Activated naive CD8-positive, alpha-beta T cell (primary cell): ENCODE measurements around the gene EML6.
"Not testable (repeated sequence)": the region's sequence is repeated elsewhere in the genome, so short reads cannot be mapped to it uniquely, and the experiment has no call there.

Source experiments
- H3K27ac Mint-ChIP-seq: one replicate; pipeline ENCODE4 v1.8.0; 2021; ENCODE audit warnings: mixed read lengths
- H3K27me3 Mint-ChIP-seq: one replicate; pipeline ENCODE4 v1.8.0; 2021; ENCODE audit warnings: mixed read lengths
- H3K36me3 Mint-ChIP-seq: one replicate; pipeline ENCODE4 v1.8.0; 2021; ENCODE audit warnings: mixed read lengths
- H3K4me1 Mint-ChIP-seq: one replicate; pipeline ENCODE4 v1.8.0; 2021; ENCODE audit warnings: low read depth, mixed read lengths
- H3K4me3 Mint-ChIP-seq: one replicate; pipeline ENCODE4 v1.8.0; 2021; ENCODE audit warnings: mild to moderate bottlenecking, mixed read lengths
- H3K9me3 Mint-ChIP-seq: one replicate; pipeline ENCODE4 v1.8.0; 2021; ENCODE audit warnings: low read depth, mixed read lengths

Gene EML6

DNA sequence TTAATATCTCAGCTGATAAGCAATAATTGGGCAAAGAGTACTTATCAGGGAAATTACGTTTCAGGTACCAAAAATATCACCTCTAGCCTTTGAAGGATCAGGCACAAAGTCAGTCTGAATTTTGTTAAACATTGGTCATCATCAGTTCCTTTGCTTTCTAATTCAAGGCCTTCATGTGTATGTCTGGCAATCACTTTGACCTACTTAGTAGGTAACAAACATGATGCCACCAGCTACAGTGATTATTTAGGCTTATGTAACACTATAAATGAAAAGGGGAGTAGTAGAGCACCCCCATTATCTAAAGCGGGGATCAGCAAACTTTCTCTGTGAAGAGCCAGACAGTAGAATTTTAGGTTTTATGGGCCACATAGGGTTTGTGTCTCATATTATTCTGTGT lies 251.7 kb downstream of the EML6 start:
- H3K36me3 Mint-ChIP-seq: peaks cover 9% of the 10 kb centered on the region
- H3K4me3 Mint-ChIP-seq: no peak overlapping the region
- H3K9me3 Mint-ChIP-seq: no peaks in the 10 kb centered on the region
- no peak overlapping the region for H3K27ac Mint-ChIP-seq
- H3K27me3 Mint-ChIP-seq: no peaks in the 10 kb centered on the region
- peaks cover 26% of the 10 kb centered on the region for H3K4me1 Mint-ChIP-seq

DNA sequence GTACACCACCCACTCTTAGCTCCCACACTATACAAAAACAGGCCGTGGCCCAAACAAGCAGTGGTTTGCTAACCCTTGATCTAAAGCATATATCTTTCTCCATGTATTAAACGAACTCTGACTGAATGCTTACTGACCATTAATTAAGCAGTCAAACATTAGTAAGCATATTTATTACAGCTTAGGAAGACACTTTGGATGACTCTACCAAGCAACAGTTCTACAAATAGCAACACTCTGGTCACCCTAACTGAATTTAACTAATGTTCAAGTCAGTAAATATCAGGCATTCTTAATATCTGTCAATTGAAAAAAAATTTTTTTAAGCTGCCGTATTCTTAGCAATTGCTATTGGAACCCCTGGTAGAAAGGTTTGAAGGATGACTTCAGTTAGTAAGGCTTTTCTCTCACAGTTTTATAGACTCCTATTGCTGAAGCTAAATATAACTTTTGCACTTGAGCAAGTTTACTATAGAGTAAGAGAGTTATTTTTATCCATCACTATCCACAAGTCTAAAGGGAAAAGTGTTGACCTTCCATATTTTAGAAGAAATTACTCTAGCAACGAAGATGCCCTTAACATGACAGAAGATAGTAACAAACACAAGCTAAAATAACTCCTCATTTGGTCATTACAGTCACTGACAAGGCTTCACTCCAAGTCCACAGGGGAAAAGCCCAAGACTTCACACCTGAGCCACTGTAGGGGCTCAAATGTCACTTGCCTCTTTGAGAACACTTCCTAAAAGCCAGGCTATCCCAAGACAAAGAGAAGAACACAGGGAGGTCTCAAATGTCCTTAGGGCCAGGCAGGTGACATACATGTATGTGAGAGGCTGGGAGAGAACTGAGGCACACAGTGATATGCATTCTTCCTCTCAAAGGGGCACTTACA lies 252.4 kb downstream of the EML6 start:
- H3K9me3 Mint-ChIP-seq: no peaks in the 10 kb centered on the region
- H3K27me3 Mint-ChIP-seq: no peaks in the 10 kb centered on the region
- H3K4me3 Mint-ChIP-seq: no peak overlapping the region
- peaks cover 12% of the 10 kb centered on the region for H3K36me3 Mint-ChIP-seq
- peaks cover 33% of the 10 kb centered on the region for H3K4me1 Mint-ChIP-seq
- peak overlapping the region; percentile 67 for H3K27ac Mint-ChIP-seq

DNA sequence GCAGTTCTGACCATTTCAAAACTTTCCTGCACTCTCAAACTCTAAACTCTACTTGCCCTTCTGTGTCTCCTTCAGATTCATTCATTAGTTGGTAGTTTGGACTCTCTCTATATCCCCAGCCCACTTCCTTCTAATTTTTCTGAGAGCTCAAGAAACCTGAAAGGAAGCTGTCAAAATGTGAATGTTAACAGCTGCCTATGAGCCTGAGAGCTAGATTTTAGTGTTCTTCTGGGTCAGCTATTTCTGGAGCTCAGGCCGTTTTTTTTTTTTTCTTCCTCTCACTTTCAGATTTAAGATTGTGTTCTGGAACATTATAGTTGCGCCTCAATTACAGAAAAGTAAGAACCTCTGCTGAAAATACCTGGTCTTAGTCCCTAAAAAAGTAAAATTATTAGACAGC lies 253.7 kb downstream of the EML6 start:
- Mint-ChIP-seq H3K27me3 (no peaks in the 10 kb centered on the region), H3K27ac (peak overlapping the region; percentile 17), H3K4me1 (peaks cover 37% of the 10 kb centered on the region), H3K36me3 (peaks cover 15% of the 10 kb centered on the region), H3K9me3 (no peaks in the 10 kb centered on the region), H3K4me3 (no peak overlapping the region)

DNA sequence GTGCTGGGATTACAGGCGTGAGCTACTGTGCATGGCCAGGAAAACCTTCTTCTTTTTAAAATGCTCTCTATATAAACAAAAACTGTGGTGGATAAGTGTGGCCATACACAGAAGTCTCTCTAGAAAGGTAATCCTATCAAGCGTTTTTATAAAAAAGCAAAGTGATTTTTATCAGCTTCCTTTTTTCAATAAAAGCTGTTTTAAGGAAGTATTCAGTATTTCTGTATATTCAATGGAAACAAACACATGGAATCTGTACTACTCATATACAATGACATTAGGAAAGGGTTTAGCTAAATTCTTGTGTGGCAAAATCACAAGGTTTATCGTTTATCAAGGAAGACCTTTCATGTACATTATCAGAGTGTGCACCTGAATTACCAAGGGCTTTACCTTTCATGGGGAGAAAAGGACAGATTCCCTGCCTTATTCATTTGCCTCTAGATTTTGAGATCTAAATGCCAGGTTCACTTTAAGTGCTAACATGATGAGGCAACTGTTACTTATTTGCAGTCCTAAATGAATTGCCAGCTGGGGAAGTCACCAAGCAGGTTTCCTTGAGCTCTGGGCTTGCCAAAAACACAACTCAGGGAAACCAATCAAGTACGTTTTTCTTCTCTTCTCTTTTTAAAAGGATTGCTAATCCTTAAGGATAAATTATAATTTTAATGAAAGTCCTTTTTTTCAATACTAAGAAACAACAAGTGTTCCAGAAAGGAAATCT lies 256.0 kb downstream of the EML6 start:
- Mint-ChIP-seq H3K9me3 (no peaks in the 10 kb centered on the region), H3K4me1 (peaks cover 47% of the 10 kb centered on the region), H3K36me3 (peaks cover 13% of the 10 kb centered on the region), H3K27me3 (no peaks in the 10 kb centered on the region), H3K27ac (peak overlapping the region; percentile 61), H3K4me3 (no peak overlapping the region)

DNA sequence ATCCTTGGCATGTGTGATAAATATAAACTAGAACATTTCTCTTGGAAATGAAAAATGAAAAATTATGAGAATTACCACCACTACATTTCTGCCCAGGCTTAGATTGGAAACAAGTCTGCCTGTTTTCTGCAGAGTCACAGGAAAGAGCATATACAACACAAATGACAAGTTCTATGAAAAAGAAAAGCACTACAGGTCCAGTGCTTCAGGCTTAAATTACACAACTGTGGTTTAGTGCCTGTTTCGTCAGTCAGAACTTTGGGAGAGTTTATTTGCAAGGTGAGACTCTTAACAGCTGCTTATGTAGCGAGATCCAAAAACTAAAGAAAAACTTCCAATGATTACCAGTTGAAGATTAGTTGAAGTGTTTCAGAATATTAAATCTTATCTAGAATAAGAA lies 257.9 kb downstream of the EML6 start:
- Mint-ChIP-seq H3K4me3 (no peak overlapping the region), H3K4me1 (peaks cover 47% of the 10 kb centered on the region), H3K27ac (peak overlapping the region; percentile 50), H3K9me3 (no peaks in the 10 kb centered on the region), H3K36me3 (peaks cover 18% of the 10 kb centered on the region), H3K27me3 (no peaks in the 10 kb centered on the region)

DNA sequence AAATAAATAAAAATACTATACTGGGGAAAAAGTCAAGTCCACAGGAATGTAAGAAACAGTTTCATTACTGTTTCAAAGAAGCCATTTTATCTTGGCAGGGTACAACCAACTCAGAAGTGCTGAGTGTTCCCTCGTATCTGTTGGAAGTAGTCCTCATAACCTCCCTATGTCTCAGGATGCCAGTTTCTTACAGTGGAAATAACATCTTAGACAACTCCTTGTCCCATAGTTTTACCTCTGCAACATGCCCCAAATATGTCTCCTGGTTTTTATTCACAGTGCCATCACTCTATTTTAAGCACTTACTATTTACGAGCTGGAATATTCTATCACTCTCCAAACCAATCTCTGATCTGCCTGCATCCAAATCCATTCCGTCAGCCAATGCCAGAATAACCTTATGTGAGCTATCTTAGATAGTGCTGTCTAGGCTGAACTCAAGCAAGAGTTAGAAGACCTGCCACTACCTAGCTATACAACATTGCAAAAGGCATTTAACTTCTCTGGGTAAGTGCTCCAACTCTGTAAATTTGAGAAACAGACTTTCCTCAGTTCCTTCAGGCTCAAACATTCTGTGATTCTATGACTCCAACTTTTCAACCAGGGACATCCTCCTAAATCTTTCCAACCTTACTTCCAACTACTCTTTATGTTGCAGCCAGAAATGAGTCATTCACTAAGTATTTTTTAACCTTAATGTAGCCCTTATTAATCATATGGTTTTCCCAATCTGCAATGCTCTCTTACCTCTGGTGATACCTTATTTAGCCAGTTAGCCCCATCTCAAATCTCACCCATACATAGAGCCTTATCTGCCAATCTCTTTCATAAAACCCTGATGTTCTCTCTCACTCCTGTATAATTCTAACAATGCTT lies 260.1 kb downstream of the EML6 start:
- peaks cover 17% of the 10 kb centered on the region for H3K36me3 Mint-ChIP-seq
- no peak overlapping the region for H3K4me3 Mint-ChIP-seq
- no peaks in the 10 kb centered on the region for H3K27me3 Mint-ChIP-seq
- peak overlapping the region; percentile 54 for H3K27ac Mint-ChIP-seq
- H3K4me1 Mint-ChIP-seq: peaks cover 47% of the 10 kb centered on the region
- no peaks in the 10 kb centered on the region for H3K9me3 Mint-ChIP-seq

DNA sequence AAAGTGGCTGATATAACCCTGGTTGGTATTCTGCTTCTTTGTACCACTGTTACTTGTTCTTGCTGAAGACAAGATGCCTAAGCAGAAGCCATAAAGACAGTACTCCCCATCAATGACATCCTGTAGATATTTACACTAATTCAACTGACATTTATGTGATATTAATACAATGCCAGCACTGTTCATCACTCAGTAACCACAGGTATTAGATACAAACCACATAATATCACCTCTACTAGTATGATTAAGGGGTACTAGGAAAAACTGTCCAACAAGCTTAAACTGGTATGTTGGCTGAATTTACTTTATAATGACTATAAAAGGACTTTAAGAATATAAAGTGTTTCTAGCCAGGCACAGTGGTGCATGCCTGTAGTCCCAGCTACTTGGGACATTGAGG lies 261.0 kb downstream of the EML6 start:
- no peak overlapping the region for H3K27ac Mint-ChIP-seq
- H3K27me3 Mint-ChIP-seq: no peaks in the 10 kb centered on the region
- no peaks in the 10 kb centered on the region for H3K9me3 Mint-ChIP-seq
- H3K4me3 Mint-ChIP-seq: no peak overlapping the region
- H3K36me3 Mint-ChIP-seq: peaks cover 17% of the 10 kb centered on the region
- H3K4me1 Mint-ChIP-seq: peaks cover 50% of the 10 kb centered on the region

DNA sequence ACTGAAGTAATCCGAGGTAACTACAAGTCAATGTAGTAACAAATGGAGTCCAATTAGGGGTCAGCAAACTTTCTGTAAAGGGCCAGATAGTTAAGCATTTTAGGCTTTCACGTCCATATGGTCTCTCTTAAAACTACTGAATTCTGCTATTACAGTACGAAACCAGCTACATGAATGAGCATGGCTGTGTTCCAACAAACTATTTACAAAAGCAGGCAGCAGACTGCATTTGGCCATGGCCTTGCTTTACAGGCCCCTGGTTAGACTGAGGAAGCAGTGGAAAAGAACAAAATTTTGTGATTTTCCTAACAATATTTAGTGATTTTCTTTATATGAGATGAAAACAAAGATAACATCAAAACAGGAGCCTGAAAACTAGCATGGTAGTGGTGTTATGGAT lies 262.8 kb downstream of the EML6 start:
- H3K9me3 Mint-ChIP-seq: no peaks in the 10 kb centered on the region
- peaks cover 49% of the 10 kb centered on the region for H3K4me1 Mint-ChIP-seq
- H3K27me3 Mint-ChIP-seq: no peaks in the 10 kb centered on the region
- no peak overlapping the region for H3K4me3 Mint-ChIP-seq
- no peak overlapping the region for H3K27ac Mint-ChIP-seq
- peaks cover 13% of the 10 kb centered on the region for H3K36me3 Mint-ChIP-seq

DNA sequence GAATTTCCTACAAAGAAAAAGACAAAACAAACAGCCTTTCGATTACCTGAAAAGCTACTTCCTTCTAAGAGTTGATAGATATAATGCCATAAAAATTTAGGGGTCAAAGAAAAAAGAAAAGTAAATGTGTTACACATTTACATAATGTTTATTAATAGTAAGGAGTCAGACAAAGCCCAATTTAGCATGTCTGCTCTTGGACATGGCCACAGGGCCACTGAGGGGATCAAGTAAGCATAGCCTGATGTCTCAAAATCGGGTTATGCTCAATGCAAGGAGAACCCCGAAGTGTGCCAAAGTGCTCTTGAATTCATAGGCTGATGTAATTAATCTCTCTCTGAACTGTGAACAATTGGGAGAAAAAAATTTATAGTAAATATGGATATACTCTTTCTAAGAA lies 265.1 kb downstream of the EML6 start:
- Mint-ChIP-seq H3K36me3 (peaks cover 10% of the 10 kb centered on the region), H3K4me1 (peaks cover 61% of the 10 kb centered on the region), H3K4me3 (no peak overlapping the region), H3K9me3 (no peaks in the 10 kb centered on the region), H3K27me3 (no peaks in the 10 kb centered on the region), H3K27ac (no peak overlapping the region)

DNA sequence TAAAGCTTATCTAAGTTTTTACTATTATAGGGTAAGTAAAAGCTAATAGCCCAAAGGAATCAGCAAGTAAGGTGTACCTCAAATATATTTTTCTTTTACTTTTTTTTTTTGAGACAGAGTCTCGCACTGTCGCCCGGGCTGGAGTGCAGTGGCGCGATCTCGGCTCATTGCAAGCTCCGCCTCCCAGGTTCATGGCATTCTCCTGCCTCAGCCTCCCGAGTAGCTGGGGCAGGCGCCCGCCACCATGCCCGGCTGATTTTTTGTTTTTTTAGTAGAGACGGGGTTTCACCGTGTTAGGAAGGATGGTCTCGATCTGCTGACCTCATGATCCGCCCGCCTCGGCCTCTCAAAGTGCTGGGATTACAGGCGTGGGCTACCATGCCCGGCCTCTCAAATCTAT lies 267.2 kb downstream of the EML6 start:
- H3K4me3 Mint-ChIP-seq, H3K9me3 Mint-ChIP-seq, H3K36me3 Mint-ChIP-seq, H3K27me3 Mint-ChIP-seq, H3K27ac Mint-ChIP-seq: not testable (repeated sequence)
- peaks cover 67% of the 10 kb centered on the region for H3K4me1 Mint-ChIP-seq

DNA sequence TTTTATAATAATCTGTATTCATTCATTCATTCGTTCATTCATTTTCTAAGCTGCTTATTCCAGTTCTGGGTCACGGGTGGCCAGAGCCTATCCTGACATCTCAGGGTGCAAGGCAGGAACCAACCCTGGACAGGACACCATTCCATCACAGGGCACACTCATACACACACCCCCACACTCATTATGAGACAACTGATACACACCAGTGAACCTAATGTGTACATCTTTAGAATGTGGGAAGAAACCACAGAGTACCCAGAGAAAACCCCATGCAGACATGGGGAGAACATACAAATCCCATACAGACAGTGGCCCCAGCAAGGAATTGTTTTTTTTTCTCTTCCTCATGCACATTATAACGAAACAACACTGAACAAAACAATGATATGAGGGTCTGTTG lies 272.1 kb downstream of the EML6 start:
- Mint-ChIP-seq H3K9me3 (no peaks in the 10 kb centered on the region), H3K27ac (peak overlapping the region; percentile 41), H3K4me3 (no peak overlapping the region), H3K4me1 (peaks cover 79% of the 10 kb centered on the region), H3K27me3 (no peaks in the 10 kb centered on the region), H3K36me3 (peaks cover 6% of the 10 kb centered on the region)

DNA sequence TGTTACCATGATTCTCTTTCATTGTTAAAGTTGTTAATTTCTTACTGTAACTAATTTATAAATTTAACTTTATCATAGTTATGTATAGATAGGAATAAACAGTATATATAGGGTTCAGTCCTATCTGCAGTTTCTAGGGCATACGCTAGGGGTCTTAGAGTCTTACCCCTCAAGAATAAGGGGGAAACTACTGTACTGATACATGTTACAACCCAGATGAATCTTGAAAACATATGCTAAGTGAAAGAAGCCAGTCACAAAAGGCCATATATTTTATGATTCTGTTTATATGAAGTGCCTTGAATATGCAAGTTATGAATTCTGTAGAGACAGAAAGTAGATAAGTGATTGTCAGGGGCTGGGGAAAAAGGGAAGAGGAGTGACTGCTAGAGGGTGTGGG lies 274.4 kb downstream of the EML6 start:
- no peaks in the 10 kb centered on the region for H3K9me3 Mint-ChIP-seq
- H3K4me1 Mint-ChIP-seq: peaks cover 79% of the 10 kb centered on the region
- H3K36me3 Mint-ChIP-seq: peaks cover 6% of the 10 kb centered on the region
- H3K27me3 Mint-ChIP-seq: no peaks in the 10 kb centered on the region
- peak overlapping the region; percentile 58 for H3K27ac Mint-ChIP-seq
- H3K4me3 Mint-ChIP-seq: no peak overlapping the region

DNA sequence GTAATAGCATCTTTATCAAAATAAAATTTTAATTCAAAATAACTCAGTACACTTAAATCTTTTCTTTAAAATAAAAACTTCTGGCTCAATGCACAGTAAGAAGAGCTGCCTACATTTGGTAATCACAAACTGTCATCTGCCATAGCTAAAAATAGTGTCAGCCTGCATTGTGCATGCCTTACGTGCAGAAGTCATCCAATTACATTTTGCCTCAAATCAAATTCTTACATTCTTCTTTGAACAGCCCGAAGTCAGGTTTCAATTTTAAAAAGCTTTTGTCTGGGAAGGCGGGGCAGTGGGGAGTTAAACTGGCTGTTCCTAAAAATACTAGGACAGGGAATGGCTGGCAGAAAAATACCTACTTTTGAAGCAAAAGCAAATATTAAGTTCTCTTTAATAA lies 275.7 kb downstream of the EML6 start:
- Mint-ChIP-seq H3K4me1 (peaks cover 79% of the 10 kb centered on the region), H3K27ac (no peak overlapping the region), H3K27me3 (no peaks in the 10 kb centered on the region), H3K9me3 (no peaks in the 10 kb centered on the region), H3K4me3 (no peak overlapping the region), H3K36me3 (peaks cover 6% of the 10 kb centered on the region)

DNA sequence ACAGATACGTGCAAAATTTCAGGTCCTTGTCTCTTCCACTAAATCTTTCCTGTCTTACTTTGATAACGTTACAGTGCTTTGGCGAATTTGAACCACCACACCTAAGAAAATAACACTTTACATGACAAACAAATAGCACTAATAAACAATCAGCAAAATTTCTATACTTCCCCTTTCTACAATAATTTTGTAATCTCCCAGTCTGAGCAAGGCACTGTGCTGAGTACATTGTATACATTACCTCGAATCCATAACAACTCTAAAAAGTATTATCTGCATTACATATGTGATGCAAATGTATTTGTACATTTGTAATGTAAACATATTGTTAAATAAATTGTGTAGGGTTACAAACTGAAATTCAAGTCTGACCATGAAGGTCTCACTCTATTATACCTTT lies 276.9 kb downstream of the EML6 start:
- peaks cover 78% of the 10 kb centered on the region for H3K4me1 Mint-ChIP-seq

DNA sequence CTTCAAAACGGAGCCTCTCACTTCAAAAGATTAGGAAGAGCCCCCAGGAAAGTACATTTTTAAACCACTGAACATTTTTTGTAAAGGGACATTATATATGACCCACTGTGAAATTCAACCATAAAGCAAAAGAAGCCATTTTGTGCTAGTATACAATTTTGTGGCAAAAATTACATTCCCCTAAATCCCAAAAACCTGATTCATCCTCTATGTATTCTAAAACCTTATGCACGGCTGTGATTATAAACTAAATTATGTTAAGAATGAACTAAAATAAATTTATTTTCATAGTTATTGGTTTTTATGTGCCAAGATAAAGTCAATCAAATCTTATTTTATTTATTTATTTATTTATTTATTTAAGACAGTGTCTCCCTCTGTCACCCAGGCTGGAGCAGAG lies 278.3 kb downstream of the EML6 start:
- Mint-ChIP-seq H3K9me3 (no peaks in the 10 kb centered on the region), H3K4me1 (peaks cover 78% of the 10 kb centered on the region), H3K36me3 (peaks cover 2% of the 10 kb centered on the region), H3K27ac (no peak overlapping the region), H3K4me3 (no peak overlapping the region), H3K27me3 (no peaks in the 10 kb centered on the region)

More for the DNA sequence above, 276.9 kb downstream of the EML6 start:
- Mint-ChIP-seq H3K36me3 (peaks cover 2% of the 10 kb centered on the region), H3K4me3 (no peak overlapping the region), H3K27me3 (no peaks in the 10 kb centered on the region), H3K27ac (peak overlapping the region; percentile 23), H3K9me3 (no peaks in the 10 kb centered on the region)
